PC-9 (cell line): Measurements from ENCODE around the gene KHK. TPM values are rescaled to one million over a fixed set of nuclear protein-coding genes. Genes with fewer than 3 reads are reported as not detected.

Experiments used
- BruUV-seq: library from RNA; stranded (reverse); fragments of 400-500 nt; replicated peaks from 2 replicates; lab custom pipeline; 2021; lab: Mats Ljungman, UMichigan
- CTCF ChIA-PET: fragments of 300-600 bp; sonication (Branson Sonifier 250); formaldehyde crosslinking; loops from one replicate; lab custom pipeline; 2022; ENCODE audit warnings: antibody characterized with exemption; lab: Charles Lee
- POLR2A ChIA-PET: fragments of 300-600 bp; sonication (Branson Sonifier 250); formaldehyde crosslinking; loops from one replicate; lab custom pipeline; 2022; ENCODE audit warnings: antibody characterized with exemption; ENCODE audit not compliant: unreplicated experiment; lab: Charles Lee
- DNase-seq, 2 experiments: peaks; one replicate each; pipeline versions ENCODE4 v3.0.0 to v3.0.0-alpha.2; 2015 to 2022; ENCODE audit warnings: mixed read lengths in 1 of 2
- H2AFZ ChIP-seq: fragments of 200-600 bp; sonication (generic); 2 replicates; pipeline ENCODE4 v1.8.1; 2017; ENCODE audit warnings: antibody characterized with exemption
- H3F3A ChIP-seq: fragments of 200-600 bp; sonication (generic); 2 replicates; pipeline ENCODE4 v1.8.1; 2017; ENCODE audit warnings: antibody characterized with exemption, mild to moderate bottlenecking, low read depth; ENCODE audit not compliant: insufficient read depth
- H3K27ac ChIP-seq: fragments of 200-600 bp; sonication (generic); 2 replicates; pipeline ENCODE4 v1.6.1; 2016; ENCODE audit warnings: mixed run types
- H3K27me3 ChIP-seq: fragments of 200-600 bp; sonication (generic); 2 replicates; pipeline ENCODE4 v1.6.1; 2016; ENCODE audit warnings: low read depth, mixed run types; ENCODE audit not compliant: insufficient read depth
- H3K36me3 ChIP-seq: fragments of 200-600 bp; sonication (generic); 2 replicates; pipeline ENCODE4 v1.6.1; 2016; ENCODE audit warnings: low read depth, mixed run types
- H3K4me1 ChIP-seq: fragments of 200-600 bp; sonication (generic); replicated peaks from 2 replicates; pipeline ENCODE4 v1.6.1; 2016; ENCODE audit warnings: mixed run types; ENCODE audit not compliant: insufficient read depth
- H3K4me2 ChIP-seq: fragments of 200-600 bp; sonication (generic); 2 replicates; pipeline ENCODE4 v1.6.1; 2017; ENCODE audit warnings: mixed run types
- H3K4me3 ChIP-seq: fragments of 200-600 bp; sonication (generic); 2 replicates; pipeline ENCODE4 v1.6.1; 2016; ENCODE audit warnings: mixed run types
- H3K79me2 ChIP-seq: fragments of 200-600 bp; sonication (generic); 2 replicates; pipeline ENCODE4 v1.6.1; 2017; ENCODE audit warnings: low read depth, mixed run types
- H3K9me2 ChIP-seq: fragments of 200-600 bp; sonication (generic); 2 replicates; pipeline ENCODE4 v1.8.1; 2017; ENCODE audit warnings: mild to moderate bottlenecking; ENCODE audit not compliant: insufficient read depth
- H3K9me3 ChIP-seq: fragments of 200-600 bp; sonication (generic); 2 replicates; pipeline ENCODE4 v1.8.1; 2016; ENCODE audit warnings: low read depth; ENCODE audit not compliant: insufficient read depth
- H4K20me1 ChIP-seq: fragments of 200-600 bp; sonication (generic); 2 replicates; pipeline ENCODE4 v1.8.1; 2017; ENCODE audit not compliant: insufficient read depth
- EZH2 ChIP-seq: fragments of 200-600 bp; sonication (generic); IDR thresholded peaks from 2 replicates; pipeline ENCODE4 v1.8.0; 2017; ENCODE audit warnings: antibody characterized with exemption, low read depth
- intact Hi-C: fragments of 100-400 bp; cut with micrococcal nuclease; formaldehyde crosslinking; loops from one replicate; pipeline ENCODE4 v1.10.0; 2022; ENCODE audit not compliant: unreplicated experiment
- total RNA-seq: library from RNA; stranded (reverse); gene quantifications from 2 replicates; pipeline ENCODE4 v1.2.3, GENCODE V29; 2021
- TF ChIP-seq, protein P1 (sequence below): fragments of 200-600 bp; sonication (generic); conservative IDR thresholded peaks from 2 replicates; pipeline ENCODE4 v1.6.1; 2017; ENCODE audit warnings: mixed run types, antibody characterized with exemption, mild to moderate bottlenecking, moderate library complexity

The KHK gene
- total RNA-seq, 1 experiment from 2014 or later = 4.4 TPM

GRCh38 chr2:27077231-27077630 lies 9.3 kb upstream of the KHK start:
- peaks cover 12% of the 10 kb centered on the region; the same call in 1 of the 2 replicates for H3F3A ChIP-seq
- H3K9me2 ChIP-seq = no peaks in the 10 kb centered on the region
- no peak overlapping the region for H3K4me3 ChIP-seq
- intact Hi-C loops = no loop called here
- TF ChIP-seq, protein P1, sequence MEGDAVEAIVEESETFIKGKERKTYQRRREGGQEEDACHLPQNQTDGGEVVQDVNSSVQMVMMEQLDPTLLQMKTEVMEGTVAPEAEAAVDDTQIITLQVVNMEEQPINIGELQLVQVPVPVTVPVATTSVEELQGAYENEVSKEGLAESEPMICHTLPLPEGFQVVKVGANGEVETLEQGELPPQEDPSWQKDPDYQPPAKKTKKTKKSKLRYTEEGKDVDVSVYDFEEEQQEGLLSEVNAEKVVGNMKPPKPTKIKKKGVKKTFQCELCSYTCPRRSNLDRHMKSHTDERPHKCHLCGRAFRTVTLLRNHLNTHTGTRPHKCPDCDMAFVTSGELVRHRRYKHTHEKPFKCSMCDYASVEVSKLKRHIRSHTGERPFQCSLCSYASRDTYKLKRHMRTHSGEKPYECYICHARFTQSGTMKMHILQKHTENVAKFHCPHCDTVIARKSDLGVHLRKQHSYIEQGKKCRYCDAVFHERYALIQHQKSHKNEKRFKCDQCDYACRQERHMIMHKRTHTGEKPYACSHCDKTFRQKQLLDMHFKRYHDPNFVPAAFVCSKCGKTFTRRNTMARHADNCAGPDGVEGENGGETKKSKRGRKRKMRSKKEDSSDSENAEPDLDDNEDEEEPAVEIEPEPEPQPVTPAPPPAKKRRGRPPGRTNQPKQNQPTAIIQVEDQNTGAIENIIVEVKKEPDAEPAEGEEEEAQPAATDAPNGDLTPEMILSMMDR = no peak
- TF ChIP-seq EZH2 = no peak
- H4K20me1 ChIP-seq = no peaks in the 10 kb centered on the region
- CTCF ChIA-PET = no interaction called here
- no peaks in the 10 kb centered on the region for H3K36me3 ChIP-seq
- no peaks in the 10 kb centered on the region for H3K9me3 ChIP-seq
- DNase-seq = no peak
- POLR2A ChIA-PET = no interaction called here
- H3K4me1 ChIP-seq = peaks cover 8% of the 10 kb centered on the region
- no peak overlapping the region for H3K4me2 ChIP-seq
- H3K27me3 ChIP-seq = peaks cover 18% of the 10 kb centered on the region
- H3K27ac ChIP-seq = no peak overlapping the region
- BruUV-seq = no TSS peak
- no peak overlapping the region for H2AFZ ChIP-seq
- H3K79me2 ChIP-seq = no peaks in the 10 kb centered on the region

DNA sequence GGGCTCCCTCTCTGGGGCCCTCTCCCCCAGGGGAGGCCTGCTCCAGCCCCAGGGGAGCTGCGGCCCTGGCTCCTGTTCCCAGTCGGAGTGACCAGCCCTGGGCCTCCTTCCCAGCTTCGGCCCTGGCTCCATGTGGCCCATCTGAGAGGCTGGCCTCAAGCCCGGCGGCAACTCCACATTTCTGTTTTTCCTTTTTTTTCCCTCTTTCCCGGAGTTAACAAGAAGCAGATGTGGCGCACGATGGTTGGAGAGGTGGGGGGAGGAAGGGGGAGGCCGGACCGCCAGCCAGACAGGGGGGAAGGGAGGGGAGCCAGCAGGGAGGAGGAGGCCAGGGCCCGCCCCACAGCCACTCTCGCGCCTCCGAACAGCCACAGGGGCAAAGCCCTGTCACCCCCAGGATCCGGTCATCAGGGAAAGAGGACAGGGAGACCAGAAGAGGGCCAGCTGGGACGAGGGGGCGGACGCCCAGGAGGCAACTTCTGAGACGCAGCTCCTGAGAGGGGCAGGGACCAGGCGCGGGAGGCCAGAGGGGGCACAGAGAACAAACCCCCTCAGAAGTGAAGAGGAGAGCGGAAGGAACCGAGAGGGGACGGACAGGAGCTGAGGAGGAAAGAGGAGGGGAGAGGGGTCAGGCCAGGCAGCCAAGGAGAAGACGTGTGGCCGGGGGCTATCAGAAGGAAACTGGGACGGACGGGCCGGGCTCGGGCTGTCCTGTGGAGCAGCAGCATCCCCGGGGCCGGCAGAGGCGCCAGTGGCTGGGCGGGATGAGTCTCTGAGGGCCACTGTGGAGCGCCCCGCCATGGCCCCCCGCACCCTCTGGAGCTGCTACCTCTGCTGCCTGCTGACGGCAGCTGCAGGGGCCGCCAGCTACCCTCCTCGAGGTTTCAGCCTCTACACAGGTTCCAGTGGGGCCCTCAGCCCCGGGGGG lies 8.0 kb upstream of the KHK start, which contains the start of gene EMILIN1:
TSS of gene EMILIN1 (plus strand) at position 349 of the 928 bp plus-strand sequence. CDS start at position 800, 451 bp downstream.
- no peak for TF ChIP-seq EZH2
- TF ChIP-seq, protein P1 = no peak
- no peak within 1 kb of the TSS for H3K4me3 ChIP-seq

GRCh38 chr2:27079233-27080139 lies 7.1 kb upstream of the KHK start:
- H3K9me3 ChIP-seq = no peaks in the 10 kb centered on the region
- H3K4me1 ChIP-seq = peaks cover 8% of the 10 kb centered on the region
- no peak overlapping the region for H2AFZ ChIP-seq
- H3K27me3 ChIP-seq = peaks cover 18% of the 10 kb centered on the region
- no peaks in the 10 kb centered on the region for H4K20me1 ChIP-seq
- no peak overlapping the region for H3K4me2 ChIP-seq
- H3K36me3 ChIP-seq = no peaks in the 10 kb centered on the region
- BruUV-seq = no TSS peak
- H3K9me2 ChIP-seq = no peaks in the 10 kb centered on the region
- H3K27ac ChIP-seq = no peak overlapping the region
- TF ChIP-seq, protein P1 = no peak
- no peak for TF ChIP-seq EZH2
- no peak overlapping the region for H3K4me3 ChIP-seq
- no peak for DNase-seq
- ChIA-PET CTCF (interaction anchor here (0.6 kb wide), 1 partner anchor 157 kb away, joined by 3 read pairs; no protein-coding TSS in a partner anchor), POLR2A (no interaction called here)
- H3F3A ChIP-seq = peaks cover 7% of the 10 kb centered on the region; the same call in 1 of the 2 replicates
- no peaks in the 10 kb centered on the region for H3K79me2 ChIP-seq
- intact Hi-C loops = no loop called here

More for the DNA sequence above, 8.0 kb upstream of the KHK start, which contains the start of gene EMILIN1:
- peaks cover 18% of the 10 kb centered on the region for H3K27me3 ChIP-seq
- BruUV-seq = no TSS peak
- ChIA-PET POLR2A (no interaction called here), CTCF (no interaction called here)
- peaks cover 7% of the 10 kb centered on the region; the same call in 1 of the 2 replicates for H3F3A ChIP-seq
- intact Hi-C loops = no loop called here
- no peak within 1 kb of the TSS for H3K4me2 ChIP-seq
- H2AFZ ChIP-seq = no peak within 1 kb of the TSS
- H4K20me1 ChIP-seq = no peaks in the 10 kb centered on the region
- H3K9me2 ChIP-seq = no peaks in the 10 kb centered on the region
- H3K4me1 ChIP-seq = peaks cover 8% of the 10 kb centered on the region
- H3K27ac ChIP-seq = no peak within 1 kb of the TSS
- no peaks in the 10 kb centered on the region for H3K36me3 ChIP-seq
- no peak for DNase-seq
- H3K9me3 ChIP-seq = no peaks in the 10 kb centered on the region
- no peaks in the 10 kb centered on the region for H3K79me2 ChIP-seq
